Keratinocyte (primary cell): ENCODE measurements around the gene CDH18.

ENCODE experiments used
- EZH2 ChIP-seq: IDR thresholded peaks from one replicate; pipeline ENCODE4 v1.6.1; 2012; ENCODE audit warnings: inconsistent platforms, mild to moderate bottlenecking, low read length, moderate library complexity
- TF ChIP-seq, protein P1 (sequence below), 3 experiments: IDR thresholded peaks in 1 of 3; conservative IDR thresholded peaks in 1 of 3; optimal IDR thresholded peaks in 1 of 3; 2 replicates in 2 of 3; 3 replicates in 1 of 3; pipeline versions ENCODE3 to v1.5.1; 2011; ENCODE audit warnings: low read length in 3 of 3, mild to moderate bottlenecking in 3 of 3, moderate library complexity in 2 of 3, control low read depth in 1 of 3, inconsistent platforms in 1 of 3; ENCODE audit not compliant: insufficient read depth in 2 of 3; ENCODE audit errors: extremely low read depth in 1 of 3

DNA sequence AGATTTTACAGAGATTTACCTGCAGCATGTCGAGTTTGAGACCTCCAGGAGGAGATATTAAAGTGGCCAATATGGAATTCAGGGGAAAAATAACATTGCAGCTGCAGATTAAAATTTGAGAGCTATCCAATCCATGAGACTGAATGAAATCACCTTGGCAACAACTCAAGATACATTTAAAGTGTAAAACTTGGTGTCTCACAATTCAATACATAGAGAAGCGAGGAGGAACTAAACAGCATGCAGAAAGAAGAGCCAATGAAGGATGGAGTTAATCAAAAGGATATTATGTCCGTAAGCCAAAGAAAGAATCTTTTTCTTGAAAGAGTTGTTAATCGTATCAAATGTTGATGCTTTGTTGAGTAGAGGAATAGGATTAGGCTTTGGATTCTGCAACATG lies 455.1 kb downstream of the CDH18 start:
- TF ChIP-seq, protein P1, sequence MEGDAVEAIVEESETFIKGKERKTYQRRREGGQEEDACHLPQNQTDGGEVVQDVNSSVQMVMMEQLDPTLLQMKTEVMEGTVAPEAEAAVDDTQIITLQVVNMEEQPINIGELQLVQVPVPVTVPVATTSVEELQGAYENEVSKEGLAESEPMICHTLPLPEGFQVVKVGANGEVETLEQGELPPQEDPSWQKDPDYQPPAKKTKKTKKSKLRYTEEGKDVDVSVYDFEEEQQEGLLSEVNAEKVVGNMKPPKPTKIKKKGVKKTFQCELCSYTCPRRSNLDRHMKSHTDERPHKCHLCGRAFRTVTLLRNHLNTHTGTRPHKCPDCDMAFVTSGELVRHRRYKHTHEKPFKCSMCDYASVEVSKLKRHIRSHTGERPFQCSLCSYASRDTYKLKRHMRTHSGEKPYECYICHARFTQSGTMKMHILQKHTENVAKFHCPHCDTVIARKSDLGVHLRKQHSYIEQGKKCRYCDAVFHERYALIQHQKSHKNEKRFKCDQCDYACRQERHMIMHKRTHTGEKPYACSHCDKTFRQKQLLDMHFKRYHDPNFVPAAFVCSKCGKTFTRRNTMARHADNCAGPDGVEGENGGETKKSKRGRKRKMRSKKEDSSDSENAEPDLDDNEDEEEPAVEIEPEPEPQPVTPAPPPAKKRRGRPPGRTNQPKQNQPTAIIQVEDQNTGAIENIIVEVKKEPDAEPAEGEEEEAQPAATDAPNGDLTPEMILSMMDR (optimal IDR thresholded peaks at IDR 0.05 in 1 of 3, IDR thresholded peaks at IDR 0.05 in 1 of 3, conservative IDR thresholded peaks at IDR 0.05 in 1 of 3; ENCODE audit: extremely low read depth in 1 of 3, insufficient read depth in 2 of 3, low read length in 3 of 3), result no peak
- TF ChIP-seq EZH2, result no peak
